Astrocyte (in vitro differentiated cells and primary cell): ENCODE results near the gene OPTN.

Experiments used
- CTCF ChIP-seq: IDR thresholded peaks from 2 replicates; pipeline ENCODE4 v1.5.1; 2011; ENCODE audit warnings: low read depth, mild to moderate bottlenecking, inconsistent platforms, low read length, moderate library complexity; ENCODE audit not compliant: insufficient read depth
- EZH2 ChIP-seq: IDR thresholded peaks from 2 replicates; pipeline ENCODE4 v1.6.1; 2012; ENCODE audit warnings: mild to moderate bottlenecking, low read length, inconsistent platforms; ENCODE audit not compliant: insufficient read depth

GRCh38 chr10:13117841-13118783, 18.1 kb downstream of the OPTN start:
- TF ChIP-seq CTCF (no peak), EZH2 (no peak)
